ENCODE measurements around the gene STK32C. TPM values are rescaled to one million over a fixed set of nuclear protein-coding genes. Genes with fewer than 3 reads are reported as not detected.

Gene STK32C
- total RNA-seq, 2 donors from 2014 or later, result 8.4 to 9.9 TPM

DNA sequence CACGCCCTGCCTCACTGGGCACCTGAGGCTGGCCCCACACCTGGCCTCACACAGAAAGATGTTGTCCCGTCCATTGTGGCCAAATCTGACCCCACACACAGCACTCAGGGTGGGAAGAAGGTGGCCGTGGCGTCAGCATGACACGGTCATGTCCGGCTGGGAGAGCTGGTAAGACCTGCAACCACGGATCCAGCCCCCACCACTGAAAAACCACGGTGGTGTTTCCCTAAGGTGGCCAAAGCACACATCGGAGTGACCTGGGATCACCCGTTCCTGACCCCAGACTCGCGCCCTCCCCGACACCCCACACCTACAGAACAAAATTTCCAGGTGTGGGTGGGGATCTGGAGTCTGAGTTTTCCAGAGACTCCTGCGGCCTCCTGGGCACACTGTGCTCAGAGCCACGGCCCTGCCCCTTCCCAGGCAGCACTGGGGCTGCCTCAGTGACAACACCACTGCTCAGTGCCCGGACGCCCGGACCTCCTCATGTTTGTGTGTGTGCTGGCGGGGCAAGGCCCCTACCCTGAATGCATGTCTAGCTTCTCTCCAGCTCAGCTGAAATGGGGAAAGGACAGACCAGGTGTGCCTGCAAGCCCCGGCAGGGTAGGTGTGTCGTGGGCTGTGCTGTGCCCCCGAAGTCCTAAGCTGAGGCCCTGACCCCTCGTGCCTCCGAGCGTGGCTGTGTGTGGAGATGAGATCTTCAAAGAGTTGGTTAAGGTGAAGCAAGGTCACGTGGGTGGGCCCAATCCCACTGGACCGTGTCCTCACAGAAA, 36.1 kb downstream of the STK32C start:
- TF ChIP-seq, protein P1, sequence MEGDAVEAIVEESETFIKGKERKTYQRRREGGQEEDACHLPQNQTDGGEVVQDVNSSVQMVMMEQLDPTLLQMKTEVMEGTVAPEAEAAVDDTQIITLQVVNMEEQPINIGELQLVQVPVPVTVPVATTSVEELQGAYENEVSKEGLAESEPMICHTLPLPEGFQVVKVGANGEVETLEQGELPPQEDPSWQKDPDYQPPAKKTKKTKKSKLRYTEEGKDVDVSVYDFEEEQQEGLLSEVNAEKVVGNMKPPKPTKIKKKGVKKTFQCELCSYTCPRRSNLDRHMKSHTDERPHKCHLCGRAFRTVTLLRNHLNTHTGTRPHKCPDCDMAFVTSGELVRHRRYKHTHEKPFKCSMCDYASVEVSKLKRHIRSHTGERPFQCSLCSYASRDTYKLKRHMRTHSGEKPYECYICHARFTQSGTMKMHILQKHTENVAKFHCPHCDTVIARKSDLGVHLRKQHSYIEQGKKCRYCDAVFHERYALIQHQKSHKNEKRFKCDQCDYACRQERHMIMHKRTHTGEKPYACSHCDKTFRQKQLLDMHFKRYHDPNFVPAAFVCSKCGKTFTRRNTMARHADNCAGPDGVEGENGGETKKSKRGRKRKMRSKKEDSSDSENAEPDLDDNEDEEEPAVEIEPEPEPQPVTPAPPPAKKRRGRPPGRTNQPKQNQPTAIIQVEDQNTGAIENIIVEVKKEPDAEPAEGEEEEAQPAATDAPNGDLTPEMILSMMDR (conservative IDR thresholded peaks at IDR 0.05), result no peak
- H3K27ac ChIP-seq (ENCODE audit: low read depth, low read length), result no peak overlapping the region
- H3K36me3 Mint-ChIP-seq (ENCODE audit: low read depth), result no peaks in the 10 kb centered on the region
- no peak overlapping the region for H3K9ac ChIP-seq (ENCODE audit: extremely low read depth, low read length, poor library complexity, severe bottlenecking)
- H3K9me3 Mint-ChIP-seq, result peaks cover 3% of the 10 kb centered on the region
- no peak overlapping the region for H3K4me3 Mint-ChIP-seq
- WGBS, 2 experiments (ENCODE audit: insufficient coverage in 1 of 2, insufficient read length in 1 of 2), result 87 to 88% methylated on average over 21 to 26 of the region's 27 CpGs
- H3K27me3 Mint-ChIP-seq (ENCODE audit: insufficient read depth), result no peaks in the 10 kb centered on the region
- no peaks in the 10 kb centered on the region for H3K27me3 ChIP-seq (ENCODE audit: control insufficient read depth, insufficient read depth, low read length, poor library complexity, severe bottlenecking)
- no peak overlapping the region for H3K27ac Mint-ChIP-seq
- no peaks in the 10 kb centered on the region for H3K36me3 ChIP-seq (ENCODE audit: control insufficient read depth, insufficient read depth, low read length)
- no peaks in the 10 kb centered on the region for H3K9me3 ChIP-seq (ENCODE audit: control insufficient read depth, low read length)
- H3K4me3 ChIP-seq (ENCODE audit: low read length), result no peak overlapping the region
- no peaks in the 10 kb centered on the region for H3K4me1 ChIP-seq (ENCODE audit: control insufficient read depth, insufficient read depth, low read length)
- no peaks in the 10 kb centered on the region for H3K4me1 Mint-ChIP-seq
- DNase-seq, result no peak

DNA sequence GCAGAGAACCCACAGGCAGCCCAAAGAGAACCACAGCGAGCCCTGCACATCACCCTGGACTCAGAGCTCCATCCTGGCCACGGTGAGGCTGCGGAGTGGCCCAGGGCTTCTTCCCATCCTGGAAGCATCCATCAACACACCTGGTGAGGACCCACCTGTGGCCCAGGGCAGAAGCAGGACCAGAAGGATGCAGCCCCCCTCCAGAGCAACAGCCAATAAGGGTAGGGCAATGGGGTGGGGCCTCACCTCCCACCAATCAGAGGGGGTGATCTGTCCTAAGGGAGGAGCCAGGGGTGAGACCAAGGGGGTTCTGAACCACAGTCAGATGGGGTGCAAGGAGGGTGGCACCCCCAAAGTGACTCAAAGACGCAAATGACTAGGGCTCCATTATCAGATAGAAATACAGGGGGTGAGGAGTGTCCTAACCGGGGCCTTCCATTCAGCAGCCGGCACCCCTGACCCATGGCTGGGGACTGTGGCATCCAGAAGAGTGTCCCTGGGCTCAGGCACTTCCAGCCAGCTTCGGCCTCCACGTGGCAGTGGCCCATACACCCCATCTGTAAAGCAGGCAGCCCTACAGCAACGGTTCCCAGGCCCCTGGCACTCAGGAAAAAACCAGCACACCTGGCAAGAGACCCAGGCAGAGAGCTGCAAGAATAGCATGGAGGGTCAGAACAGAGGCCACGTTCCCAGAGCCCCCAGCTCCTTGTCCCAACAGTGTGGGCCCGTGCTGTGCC, 36.9 kb downstream of the STK32C start:
- 85 to 96% methylated on average over 5 to 11 of the region's 11 CpGs for WGBS, 2 experiments (ENCODE audit: insufficient coverage in 1 of 2, insufficient read length in 1 of 2)
- TF ChIP-seq, protein P1 (conservative IDR thresholded peaks at IDR 0.05), result no peak

DNA sequence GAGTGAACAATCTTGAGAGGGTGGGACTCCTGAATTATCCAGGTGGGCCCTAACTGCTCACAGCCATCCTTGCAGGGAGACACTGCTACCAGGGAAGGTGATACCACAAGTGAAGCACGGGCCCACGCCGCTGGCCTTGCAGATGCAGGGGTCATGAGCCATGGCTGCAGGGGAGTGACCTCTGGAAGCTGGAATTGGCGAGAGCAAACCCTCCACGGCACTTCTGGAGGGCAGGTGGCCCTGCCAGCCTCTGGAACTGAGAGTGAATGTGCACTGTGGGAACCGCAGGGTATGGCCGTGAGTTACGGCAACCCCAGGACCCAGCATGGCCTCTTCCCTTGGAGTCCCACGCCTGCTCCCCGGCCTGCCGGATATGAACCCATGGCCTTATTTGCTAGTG, 37.5 kb downstream of the STK32C start:
- Histone ChIP-seq H3K4me1 (ENCODE audit: control insufficient read depth, insufficient read depth, low read length) (no peaks in the 10 kb centered on the region), H3K36me3 (ENCODE audit: control insufficient read depth, insufficient read depth, low read length) (no peaks in the 10 kb centered on the region), H3K9me3 (ENCODE audit: control insufficient read depth, low read length) (no peaks in the 10 kb centered on the region), H3K9ac (ENCODE audit: extremely low read depth, low read length, poor library complexity, severe bottlenecking) (no peak overlapping the region), H3K4me3 (ENCODE audit: low read length) (no peak overlapping the region), H3K27ac (ENCODE audit: low read depth, low read length) (no peak overlapping the region), H3K27me3 (ENCODE audit: control insufficient read depth, insufficient read depth, low read length, poor library complexity, severe bottlenecking) (no peaks in the 10 kb centered on the region)
- no peak overlapping the region for H3K4me3 Mint-ChIP-seq
- H3K27ac Mint-ChIP-seq, result no peak overlapping the region
- peaks cover 6% of the 10 kb centered on the region for H3K4me1 Mint-ChIP-seq
- no peaks in the 10 kb centered on the region for H3K36me3 Mint-ChIP-seq (ENCODE audit: low read depth)
- peaks cover 3% of the 10 kb centered on the region for H3K9me3 Mint-ChIP-seq
- no peaks in the 10 kb centered on the region for H3K27me3 Mint-ChIP-seq (ENCODE audit: insufficient read depth)
- DNase-seq, result no peak
- TF ChIP-seq, protein P1 (conservative IDR thresholded peaks at IDR 0.05), result no peak
- 91 to 93% methylated on average over 11 of the region's 11 CpGs for WGBS, 2 experiments (ENCODE audit: insufficient coverage in 1 of 2, insufficient read length in 1 of 2)

More for the DNA sequence above, 36.9 kb downstream of the STK32C start:
- Histone ChIP-seq H3K4me1 (ENCODE audit: control insufficient read depth, insufficient read depth, low read length) (no peaks in the 10 kb centered on the region), H3K9me3 (ENCODE audit: control insufficient read depth, low read length) (no peaks in the 10 kb centered on the region), H3K4me3 (ENCODE audit: low read length) (no peak overlapping the region), H3K36me3 (ENCODE audit: control insufficient read depth, insufficient read depth, low read length) (no peaks in the 10 kb centered on the region), H3K27me3 (ENCODE audit: control insufficient read depth, insufficient read depth, low read length, poor library complexity, severe bottlenecking) (no peaks in the 10 kb centered on the region), H3K9ac (ENCODE audit: extremely low read depth, low read length, poor library complexity, severe bottlenecking) (no peak overlapping the region), H3K27ac (ENCODE audit: low read depth, low read length) (no peak overlapping the region)
- peaks cover 3% of the 10 kb centered on the region for H3K9me3 Mint-ChIP-seq
- no peaks in the 10 kb centered on the region for H3K27me3 Mint-ChIP-seq (ENCODE audit: insufficient read depth)
- no peak overlapping the region for H3K4me3 Mint-ChIP-seq
- no peak overlapping the region for H3K27ac Mint-ChIP-seq
- no peak for DNase-seq
- no peaks in the 10 kb centered on the region for H3K36me3 Mint-ChIP-seq (ENCODE audit: low read depth)
- H3K4me1 Mint-ChIP-seq, result peaks cover 6% of the 10 kb centered on the region

Data from endodermal cell (in vitro differentiated cells).